EL (cell line): ENCODE results near the gene ZNF609.

Experiments used
- DNase-seq: peaks from one replicate; pipeline ENCODE4 v3.0.0-alpha.2; 2016

ZNF609 gene

DNA sequence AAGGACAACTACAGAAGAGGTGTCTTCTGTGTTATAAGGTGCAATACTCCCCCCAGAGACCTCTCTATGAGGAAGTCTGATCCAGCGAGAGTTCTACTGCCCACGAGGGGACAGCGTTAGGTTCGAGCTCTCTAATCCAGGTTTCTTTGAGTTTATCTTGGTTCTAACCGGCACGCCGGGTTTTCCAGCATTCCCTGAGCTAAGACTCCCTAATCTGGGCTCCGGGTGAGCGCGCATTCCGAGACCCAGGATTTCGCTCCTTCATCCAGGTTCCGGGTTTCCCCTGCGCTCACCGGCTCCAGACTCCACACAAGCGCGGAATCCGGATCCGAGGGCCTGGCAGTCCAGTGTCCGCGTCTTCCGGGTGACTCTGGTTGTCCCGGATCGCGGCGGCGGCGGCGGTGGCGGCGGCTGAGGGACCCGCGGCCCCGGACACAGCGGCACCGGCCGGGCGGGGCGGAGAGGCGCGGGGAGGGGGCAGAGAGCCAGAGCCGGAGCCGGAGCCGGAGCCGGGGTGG is at the start of gene ZNF609:
Gene ZNF609 (plus strand): TSS at position 373 of the 518 bp plus-strand sequence. CDS start 38,842 bp downstream, outside the sequence.
- DNase-seq: peak; percentile 94

- DNase-seq: no peak
Measured at GRCh38 chr15:64412216-64412615, 48.2 kb upstream of the ZNF609 start.

DNA sequence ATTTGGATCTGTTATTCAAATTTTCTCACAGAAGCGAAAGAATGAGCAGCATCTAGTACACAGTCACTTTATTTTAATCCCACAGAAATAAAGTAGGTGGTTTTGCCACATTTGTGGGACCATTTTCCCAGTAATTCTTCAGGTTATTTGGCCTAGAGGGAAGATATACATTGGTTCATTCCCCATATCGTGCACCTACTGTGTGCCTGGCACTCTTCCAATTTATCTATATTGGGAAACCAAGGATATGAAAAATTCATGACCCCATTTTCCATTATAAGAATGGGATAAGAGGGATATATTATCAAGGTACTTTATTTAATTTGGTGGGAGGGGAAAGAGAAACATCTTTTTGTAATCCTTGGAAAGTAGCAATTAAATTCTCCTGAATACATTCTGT is 37.7 kb upstream of the ZNF609 start:
- DNase-seq: no peak

- DNase-seq: no peak
Measured at GRCh38 chr15:64423970-64424369, 36.4 kb upstream of the ZNF609 start.

DNA sequence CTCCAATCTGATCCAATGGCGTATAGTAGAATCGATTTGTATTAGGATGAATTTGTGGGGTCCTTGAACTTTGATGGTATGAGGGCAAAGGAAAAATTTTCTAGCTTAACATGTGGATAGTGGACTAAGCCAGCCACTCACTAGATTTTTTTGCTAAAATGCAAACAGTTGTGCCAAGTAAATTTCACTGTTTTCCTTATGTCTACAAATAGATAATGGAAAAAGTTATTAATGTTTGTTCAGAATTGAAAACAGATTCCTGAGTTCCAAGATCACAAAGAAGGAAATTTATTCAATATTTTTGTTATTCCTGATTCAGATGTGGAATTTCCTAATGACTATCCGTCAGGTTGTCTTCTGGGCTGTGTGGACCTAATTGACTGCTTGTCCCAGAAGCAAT is 35.2 kb upstream of the ZNF609 start:
- DNase-seq: no peak

GRCh38 chr15:64426845-64427465 is 33.4 kb upstream of the ZNF609 start:
- DNase-seq: peak; percentile 35

- DNase-seq: no peak
Measured at GRCh38 chr15:64429448-64429847, 30.9 kb upstream of the ZNF609 start.

DNA sequence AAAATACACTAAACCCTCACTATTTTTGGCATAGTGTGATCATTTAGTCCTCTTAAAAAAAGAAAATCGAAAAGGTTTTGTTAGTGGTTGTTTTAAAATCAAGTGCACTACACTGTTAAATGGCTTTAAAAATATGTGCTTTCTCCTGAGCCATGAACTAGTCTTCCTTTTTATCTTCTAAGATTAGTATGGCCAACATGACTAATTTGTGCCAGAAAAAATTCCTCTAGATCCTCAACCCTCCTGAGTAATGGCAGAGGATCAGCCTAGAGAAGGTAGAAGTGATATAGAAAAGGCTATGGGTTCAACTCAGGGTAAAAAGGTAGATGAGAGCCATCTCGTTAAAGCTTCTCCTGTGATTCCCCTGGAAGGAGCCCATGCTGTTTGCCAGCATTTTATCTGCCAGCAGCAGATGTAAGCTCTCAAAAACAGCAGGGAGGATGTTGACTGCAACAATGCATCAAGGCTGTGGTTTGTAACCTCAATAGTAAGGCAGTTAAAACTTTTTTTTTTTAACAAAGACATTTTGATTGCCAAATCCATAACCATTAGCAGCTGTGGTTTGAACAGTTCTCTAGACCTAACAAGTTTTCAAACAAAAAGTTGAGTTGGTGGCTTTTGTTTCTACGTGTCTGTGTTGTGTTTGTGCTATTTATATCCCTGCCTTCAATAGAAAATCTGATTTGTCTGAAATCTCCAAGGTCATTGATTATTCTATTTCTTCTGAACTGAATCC is 30.2 kb upstream of the ZNF609 start:
- peak; percentile 57 for DNase-seq

- no peak for DNase-seq
Measured at GRCh38 chr15:64437982-64438381, 22.4 kb upstream of the ZNF609 start.

DNA sequence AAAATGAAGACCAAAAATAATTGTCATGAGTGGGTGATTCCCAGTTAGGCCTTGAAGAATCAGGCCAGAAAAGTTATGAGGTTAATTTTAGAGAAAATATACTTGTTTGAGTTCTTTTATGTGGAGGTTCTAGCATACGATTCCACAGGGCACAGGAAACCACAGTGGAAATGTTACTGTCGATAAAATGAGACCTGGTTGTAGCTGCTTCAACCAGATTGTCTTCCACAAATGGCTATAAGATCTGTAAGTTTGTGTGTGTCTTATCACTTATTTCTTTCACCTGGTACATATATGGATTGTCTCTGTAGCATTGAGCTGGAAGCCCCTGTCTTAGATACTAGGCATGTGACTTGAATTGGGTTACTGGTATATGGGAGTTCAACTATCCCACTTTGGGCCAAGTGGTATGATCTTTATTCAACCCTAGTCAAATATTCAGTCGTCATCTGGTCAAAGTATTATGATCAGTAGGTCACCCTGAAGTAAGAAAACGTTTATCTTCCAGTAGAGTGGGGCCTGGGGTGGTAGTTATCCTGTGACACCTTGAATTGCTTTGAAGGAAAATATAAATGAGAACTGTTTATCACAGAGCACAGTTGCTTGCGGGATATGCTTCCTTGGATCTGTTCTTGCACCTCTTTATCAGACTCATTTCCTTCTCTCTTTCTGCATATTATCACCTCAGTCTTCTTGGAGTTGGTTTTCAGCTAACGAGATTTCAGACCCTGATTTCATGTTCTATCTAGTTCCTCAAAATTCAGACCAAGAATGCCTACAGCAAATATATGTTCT is 21.5 kb upstream of the ZNF609 start:
- no peak for DNase-seq

GRCh38 chr15:64441852-64442251 is 18.5 kb upstream of the ZNF609 start:
- DNase-seq: no peak

GRCh38 chr15:64443016-64443415 is 17.4 kb upstream of the ZNF609 start:
- no peak for DNase-seq

DNA sequence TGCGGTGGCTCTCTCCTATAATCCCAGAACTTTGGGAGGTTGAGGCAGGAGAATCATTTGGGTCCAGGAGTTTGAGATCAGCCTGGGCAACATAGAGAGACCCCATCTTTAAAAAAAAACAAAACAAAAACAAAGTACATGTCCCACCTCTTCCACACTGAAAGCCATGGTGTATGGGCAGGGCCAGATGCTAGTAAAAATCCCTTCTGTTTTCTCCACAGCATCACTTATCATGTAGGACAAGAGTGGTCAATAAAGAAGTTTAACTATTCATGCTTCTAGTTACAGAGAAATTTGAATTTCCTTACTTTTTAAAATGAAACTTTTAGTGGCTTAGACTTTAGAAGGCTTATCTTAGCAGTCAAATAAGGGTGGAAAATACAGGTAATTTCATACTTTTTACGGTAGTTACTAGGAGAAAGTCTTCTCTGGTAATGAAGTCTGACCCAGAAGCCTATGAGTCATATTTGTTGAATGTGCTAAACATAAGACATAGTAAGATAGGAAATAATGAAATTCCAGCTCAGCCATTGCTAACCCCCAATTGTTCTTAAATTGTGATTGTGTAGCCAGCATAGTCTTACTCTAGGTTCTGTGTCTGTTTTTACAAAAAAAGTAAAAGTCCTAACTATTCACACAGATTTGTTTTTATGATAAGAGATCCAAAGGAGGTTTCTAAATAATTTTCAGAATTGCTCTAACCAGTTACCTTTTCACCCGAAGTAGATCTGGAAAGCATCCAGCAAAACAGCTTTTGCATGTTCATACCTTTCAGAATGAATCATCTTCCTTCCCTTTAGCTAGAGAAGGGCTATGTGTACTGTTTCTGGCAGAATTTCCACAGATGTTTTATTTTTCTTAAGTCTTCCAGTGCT is 16.4 kb upstream of the ZNF609 start:
- DNase-seq: peak; percentile 79

DNA sequence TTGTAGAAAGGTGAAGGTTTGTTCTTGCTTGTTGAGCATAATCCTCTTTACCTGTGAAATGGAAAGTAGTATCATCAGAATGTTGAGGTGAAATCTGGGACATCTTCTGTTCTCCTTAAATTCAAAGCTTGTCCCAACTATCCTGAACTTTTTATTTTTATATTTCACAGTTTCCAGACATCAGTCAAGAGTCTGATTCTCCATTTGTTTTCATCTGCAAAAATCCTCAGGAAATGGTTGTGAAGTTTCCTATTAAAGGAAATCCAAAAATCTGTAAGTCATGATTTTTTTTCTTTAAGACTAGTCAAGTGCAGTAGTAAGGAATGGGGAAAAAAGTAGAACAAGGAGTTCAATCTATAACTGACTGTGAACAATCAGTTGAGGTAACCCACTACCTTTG is 15.5 kb upstream of the ZNF609 start:
- DNase-seq: no peak

DNA sequence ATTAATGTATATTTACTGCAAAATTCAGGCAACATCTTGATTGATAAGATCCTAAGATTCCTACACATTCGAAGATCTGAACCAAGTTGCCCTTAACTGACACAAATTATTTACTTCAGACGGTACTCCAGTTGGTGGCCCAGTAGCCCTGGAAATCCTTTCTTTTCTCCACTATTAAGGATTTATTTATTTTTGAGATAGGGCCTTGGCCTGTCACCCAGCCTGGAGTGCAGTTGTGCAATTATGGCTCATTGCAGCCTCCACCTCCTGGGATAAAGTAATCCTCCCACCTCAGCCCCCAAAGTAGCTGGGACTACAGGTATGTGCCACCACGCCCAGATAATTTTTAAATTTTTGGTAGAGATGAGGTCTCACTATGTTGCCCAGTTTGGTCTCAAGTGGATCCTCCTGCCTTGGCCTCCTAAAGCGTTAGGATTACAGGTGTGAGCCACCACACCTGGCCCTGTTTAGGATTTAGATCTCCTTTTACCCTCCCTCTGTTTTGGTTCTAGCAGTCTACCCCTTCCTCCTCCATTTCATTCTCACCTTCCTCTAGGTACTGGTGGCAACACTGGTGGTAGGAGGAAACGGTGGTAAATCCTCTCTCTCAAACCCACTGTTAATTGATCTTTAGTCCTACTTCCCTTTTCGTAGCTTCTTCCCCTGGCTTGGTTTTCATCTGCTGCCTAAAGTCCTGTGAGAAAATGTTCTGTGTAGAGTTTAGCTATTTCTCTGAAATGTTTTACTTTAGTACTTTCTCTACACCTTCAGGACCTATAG is 12.7 kb upstream of the ZNF609 start:
- no peak for DNase-seq

DNA sequence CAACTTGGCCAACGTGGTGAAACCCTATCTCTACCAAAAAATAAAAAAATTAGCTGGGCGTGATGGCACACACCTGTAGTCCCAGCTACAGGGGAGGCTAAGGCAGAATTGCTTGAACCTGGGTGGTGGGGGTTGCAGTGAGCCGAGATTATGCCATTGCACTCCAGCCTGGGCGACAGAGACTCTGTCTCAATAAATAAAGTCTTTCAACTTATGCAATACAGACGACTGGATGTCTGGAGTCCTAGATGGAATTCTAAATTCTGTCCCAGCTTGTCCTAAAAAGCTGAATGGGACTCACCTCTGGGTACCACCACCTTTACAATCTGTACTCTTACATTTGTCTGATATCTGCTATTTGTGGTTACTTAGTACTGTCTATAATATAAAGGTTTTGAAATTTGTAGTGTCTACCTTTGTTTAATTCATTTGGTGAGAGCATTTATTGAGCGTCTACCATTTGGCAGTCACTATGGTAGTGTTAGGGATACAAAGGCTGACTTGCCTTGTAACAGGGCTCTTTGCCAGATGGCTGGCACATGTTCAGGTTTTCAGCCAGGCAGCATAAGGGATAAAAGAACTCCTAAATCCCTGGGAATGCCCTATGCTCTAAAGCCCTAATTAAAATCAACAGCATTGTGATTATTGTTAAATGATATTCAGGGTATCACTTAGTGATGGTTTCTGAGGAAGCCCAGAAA is 7.2 kb upstream of the ZNF609 start:
- DNase-seq: no peak

GRCh38 chr15:64453689-64454037 is 6.7 kb upstream of the ZNF609 start:
- DNase-seq: no peak

- no peak for DNase-seq
Measured at GRCh38 chr15:64454282-64454681, 6.1 kb upstream of the ZNF609 start.

GRCh38 chr15:64455961-64456371 is 4.4 kb upstream of the ZNF609 start:
- no peak for DNase-seq

DNA sequence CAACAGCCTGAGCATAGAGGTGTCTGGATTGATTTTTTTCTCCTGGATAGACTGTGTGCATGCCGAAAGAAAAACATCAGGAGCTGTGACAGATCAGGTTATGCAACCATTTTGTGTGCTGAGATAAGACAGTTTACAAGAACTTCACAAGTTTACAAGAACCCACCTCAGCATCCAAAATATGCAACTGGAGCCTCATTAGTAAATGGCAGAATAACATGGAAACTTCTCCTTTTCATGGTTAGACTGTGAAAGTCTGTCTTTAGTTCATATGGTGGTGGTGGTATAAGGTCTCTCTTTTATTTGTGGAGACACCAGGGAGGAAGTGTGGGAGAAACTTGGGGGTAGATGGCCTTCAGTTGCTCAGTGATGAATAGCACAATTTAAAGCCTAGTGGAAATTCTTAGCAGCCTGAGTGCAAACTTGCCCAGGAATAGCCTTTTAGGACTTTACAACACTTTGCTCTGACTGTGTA is 3.7 kb upstream of the ZNF609 start:
- DNase-seq: no peak
